ENCODE results near the gene IGLL1.
"Not testable (repeated sequence)": the region's sequence is repeated elsewhere in the genome, so short reads cannot be mapped to it uniquely, and the experiment has no call there.

Gene IGLL1

GRCh38 chr22:23574371-23574811 is 5.7 kb downstream of the IGLL1 start:
- Histone ChIP-seq H3K9me3 (ENCODE audit: control insufficient read depth, low read length) (no peaks in the 10 kb centered on the region), H3K27me3 (replicated peaks; ENCODE audit: control insufficient read depth, insufficient read depth, low read length, poor library complexity, severe bottlenecking) (peaks cover 4% of the 10 kb centered on the region), H3K27ac (ENCODE audit: insufficient read depth, low read length, poor library complexity, severe bottlenecking) (no peak overlapping the region), H3K36me3 (ENCODE audit: control insufficient read depth, insufficient read depth, low read length) (no peaks in the 10 kb centered on the region), H3K4me3 (ENCODE audit: insufficient read depth, low read depth, low read length, poor library complexity, severe bottlenecking) (no peak overlapping the region), H3K4me1 (ENCODE audit: control insufficient read depth, insufficient read depth, low read length, poor library complexity, severe bottlenecking) (no peaks in the 10 kb centered on the region)
- DNase-seq = no peak

GRCh38 chr22:23573701-23574235 is 6.3 kb downstream of the IGLL1 start:
- not testable (repeated sequence) for H3K4me3 ChIP-seq (ENCODE audit: insufficient read depth, low read depth, low read length, poor library complexity, severe bottlenecking); H3K4me1 ChIP-seq (ENCODE audit: control insufficient read depth, insufficient read depth, low read length, poor library complexity, severe bottlenecking); H3K27ac ChIP-seq (ENCODE audit: insufficient read depth, low read length, poor library complexity, severe bottlenecking); DNase-seq; H3K27me3 ChIP-seq (replicated peaks; ENCODE audit: control insufficient read depth, insufficient read depth, low read length, poor library complexity, severe bottlenecking); H3K36me3 ChIP-seq (ENCODE audit: control insufficient read depth, insufficient read depth, low read length); H3K9me3 ChIP-seq (ENCODE audit: control insufficient read depth, low read length)

- not testable (repeated sequence) for H3K4me3 ChIP-seq (ENCODE audit: insufficient read depth, low read depth, low read length, poor library complexity, severe bottlenecking); H3K9me3 ChIP-seq (ENCODE audit: control insufficient read depth, low read length); H3K36me3 ChIP-seq (ENCODE audit: control insufficient read depth, insufficient read depth, low read length); H3K4me1 ChIP-seq (ENCODE audit: control insufficient read depth, insufficient read depth, low read length, poor library complexity, severe bottlenecking); H3K27me3 ChIP-seq (replicated peaks; ENCODE audit: control insufficient read depth, insufficient read depth, low read length, poor library complexity, severe bottlenecking); H3K27ac ChIP-seq (ENCODE audit: insufficient read depth, low read length, poor library complexity, severe bottlenecking); DNase-seq
These were observed 7.0 kb downstream of the IGLL1 start for GRCh38 chr22:23573106-23573505.

DNA sequence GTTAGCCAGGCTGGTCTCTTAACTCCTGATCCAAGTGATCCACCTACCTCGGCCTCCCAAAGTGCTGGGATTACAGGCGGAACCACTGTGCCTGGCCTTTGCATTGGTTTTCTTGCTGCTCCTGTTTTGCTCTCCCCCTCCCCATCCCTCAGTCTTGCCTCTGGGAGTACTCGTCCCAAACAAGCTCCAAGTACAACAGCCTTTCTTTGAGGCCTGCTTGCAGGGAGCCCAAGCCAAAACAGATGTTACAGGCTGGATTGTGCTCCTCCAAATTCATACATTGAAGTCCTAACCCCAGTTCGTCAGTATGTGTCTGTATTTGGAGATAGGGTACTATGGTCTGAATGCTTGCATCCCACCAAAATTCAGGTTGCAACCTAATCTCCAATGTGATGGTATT is 8.6 kb downstream of the IGLL1 start:
- Histone ChIP-seq H3K4me3 (ENCODE audit: insufficient read depth, low read depth, low read length, poor library complexity, severe bottlenecking) (no peak overlapping the region), H3K27me3 (replicated peaks; ENCODE audit: control insufficient read depth, insufficient read depth, low read length, poor library complexity, severe bottlenecking) (peaks cover 12% of the 10 kb centered on the region), H3K36me3 (ENCODE audit: control insufficient read depth, insufficient read depth, low read length) (no peaks in the 10 kb centered on the region), H3K4me1 (ENCODE audit: control insufficient read depth, insufficient read depth, low read length, poor library complexity, severe bottlenecking) (no peaks in the 10 kb centered on the region), H3K27ac (ENCODE audit: insufficient read depth, low read length, poor library complexity, severe bottlenecking) (no peak overlapping the region), H3K9me3 (ENCODE audit: control insufficient read depth, low read length) (no peaks in the 10 kb centered on the region)
- no peak for DNase-seq

- H3K9me3 ChIP-seq (ENCODE audit: control insufficient read depth, low read length) = no peaks in the 10 kb centered on the region
- H3K4me3 ChIP-seq (ENCODE audit: insufficient read depth, low read depth, low read length, poor library complexity, severe bottlenecking) = no peak overlapping the region
- H3K27me3 ChIP-seq (replicated peaks; ENCODE audit: control insufficient read depth, insufficient read depth, low read length, poor library complexity, severe bottlenecking) = peaks cover 18% of the 10 kb centered on the region
- no peak overlapping the region for H3K27ac ChIP-seq (ENCODE audit: insufficient read depth, low read length, poor library complexity, severe bottlenecking)
- no peak for DNase-seq
- H3K36me3 ChIP-seq (ENCODE audit: control insufficient read depth, insufficient read depth, low read length) = no peaks in the 10 kb centered on the region
- peaks cover 5% of the 10 kb centered on the region for H3K4me1 ChIP-seq (ENCODE audit: control insufficient read depth, insufficient read depth, low read length, poor library complexity, severe bottlenecking)
These were observed 9.4 kb downstream of the IGLL1 start for GRCh38 chr22:23570681-23571080.

DNA sequence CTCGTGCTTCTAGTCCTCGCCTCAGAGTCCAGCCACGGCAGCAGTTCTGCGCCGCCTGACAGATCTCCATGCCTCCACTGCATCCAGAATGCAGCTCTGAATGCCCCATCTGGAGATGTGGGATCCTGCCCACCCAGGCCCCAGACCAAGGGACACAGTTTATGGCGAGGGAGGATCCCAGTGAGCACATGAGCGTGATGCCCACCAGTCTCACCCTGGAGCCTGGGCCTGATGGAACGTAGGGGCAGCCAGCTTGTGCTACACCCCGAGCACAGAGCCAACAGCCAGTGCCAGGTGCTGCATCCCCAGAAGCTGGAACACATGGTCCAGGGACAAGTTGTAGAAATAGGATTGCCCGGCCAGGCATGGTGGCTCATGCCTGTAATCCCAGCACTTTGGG is 10.4 kb downstream of the IGLL1 start:
- Histone ChIP-seq H3K9me3 (ENCODE audit: control insufficient read depth, low read length) (no peaks in the 10 kb centered on the region), H3K27me3 (replicated peaks; ENCODE audit: control insufficient read depth, insufficient read depth, low read length, poor library complexity, severe bottlenecking) (peaks cover 20% of the 10 kb centered on the region), H3K36me3 (ENCODE audit: control insufficient read depth, insufficient read depth, low read length) (no peaks in the 10 kb centered on the region)

GRCh38 chr22:23569291-23569690 is 10.8 kb downstream of the IGLL1 start:
- H3K36me3 ChIP-seq (ENCODE audit: control insufficient read depth, insufficient read depth, low read length) = no peaks in the 10 kb centered on the region
- no peak overlapping the region for H3K4me3 ChIP-seq (ENCODE audit: insufficient read depth, low read depth, low read length, poor library complexity, severe bottlenecking)
- H3K4me1 ChIP-seq (ENCODE audit: control insufficient read depth, insufficient read depth, low read length, poor library complexity, severe bottlenecking) = peaks cover 7% of the 10 kb centered on the region
- H3K27me3 ChIP-seq (replicated peaks; ENCODE audit: control insufficient read depth, insufficient read depth, low read length, poor library complexity, severe bottlenecking) = peaks cover 20% of the 10 kb centered on the region
- no peaks in the 10 kb centered on the region for H3K9me3 ChIP-seq (ENCODE audit: control insufficient read depth, low read length)
- no peak for DNase-seq
- no peak overlapping the region for H3K27ac ChIP-seq (ENCODE audit: insufficient read depth, low read length, poor library complexity, severe bottlenecking)

More for the DNA sequence above, 10.4 kb downstream of the IGLL1 start:
- Histone ChIP-seq H3K4me1 (ENCODE audit: control insufficient read depth, insufficient read depth, low read length, poor library complexity, severe bottlenecking) (peaks cover 7% of the 10 kb centered on the region), H3K4me3 (ENCODE audit: insufficient read depth, low read depth, low read length, poor library complexity, severe bottlenecking) (no peak overlapping the region), H3K27ac (ENCODE audit: insufficient read depth, low read length, poor library complexity, severe bottlenecking) (no peak overlapping the region)
- DNase-seq = no peak

DNA sequence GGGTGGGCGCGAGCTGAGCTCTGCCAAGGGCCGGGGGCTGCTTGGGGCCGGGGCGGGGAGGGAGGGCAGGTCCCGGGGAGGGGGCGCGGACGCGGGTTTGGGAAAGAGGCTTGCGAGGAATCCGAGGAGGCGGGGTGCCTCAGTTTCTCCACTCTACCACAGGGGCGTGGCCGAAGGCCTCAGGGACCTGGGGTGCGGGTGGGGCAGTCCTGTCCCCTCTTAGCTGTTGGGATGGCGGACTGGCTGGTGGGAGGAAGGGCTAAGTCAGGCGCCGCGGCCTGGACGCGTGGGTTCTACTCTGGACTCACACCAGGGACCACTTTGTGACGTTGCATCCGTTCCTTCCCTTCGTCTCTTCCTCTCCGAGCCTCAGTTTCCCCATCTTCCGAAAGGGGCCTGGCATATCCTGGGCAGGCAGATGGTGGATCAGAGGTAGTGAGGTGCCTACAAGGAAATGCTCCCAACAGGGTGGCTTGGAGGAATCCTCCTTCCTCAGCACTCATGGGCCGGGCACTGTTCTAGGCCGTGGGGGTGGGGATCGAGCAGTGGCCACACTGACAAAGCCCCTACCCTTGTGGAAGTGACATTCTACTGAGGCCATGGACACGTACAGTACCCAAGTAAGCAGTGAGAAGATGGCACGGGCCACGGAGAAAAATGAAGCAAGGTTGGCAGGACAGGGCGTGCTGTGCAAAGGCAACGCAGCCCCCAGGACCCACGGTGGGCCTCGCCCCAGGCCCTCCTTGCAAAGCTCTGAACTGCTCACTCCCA is 13.2 kb downstream of the IGLL1 start:
- H3K4me3 ChIP-seq (ENCODE audit: insufficient read depth, low read depth, low read length, poor library complexity, severe bottlenecking) = no peak overlapping the region

GRCh38 chr22:23565915-23566704 is 14.0 kb downstream of the IGLL1 start:
- Histone ChIP-seq H3K4me3 (ENCODE audit: insufficient read depth, low read depth, low read length, poor library complexity, severe bottlenecking) (peak overlapping the region; percentile 67), H3K27ac (ENCODE audit: insufficient read depth, low read length, poor library complexity, severe bottlenecking) (no peak overlapping the region), H3K27me3 (replicated peaks; ENCODE audit: control insufficient read depth, insufficient read depth, low read length, poor library complexity, severe bottlenecking) (peaks cover 20% of the 10 kb centered on the region), H3K9me3 (ENCODE audit: control insufficient read depth, low read length) (no peaks in the 10 kb centered on the region), H3K36me3 (ENCODE audit: control insufficient read depth, insufficient read depth, low read length) (no peaks in the 10 kb centered on the region), H3K4me1 (ENCODE audit: control insufficient read depth, insufficient read depth, low read length, poor library complexity, severe bottlenecking) (peaks cover 7% of the 10 kb centered on the region)
- no peak for DNase-seq

More for the DNA sequence above, 13.2 kb downstream of the IGLL1 start:
- Histone ChIP-seq H3K27ac (ENCODE audit: insufficient read depth, low read length, poor library complexity, severe bottlenecking) (no peak overlapping the region), H3K36me3 (ENCODE audit: control insufficient read depth, insufficient read depth, low read length) (no peaks in the 10 kb centered on the region), H3K9me3 (ENCODE audit: control insufficient read depth, low read length) (no peaks in the 10 kb centered on the region), H3K27me3 (replicated peaks; ENCODE audit: control insufficient read depth, insufficient read depth, low read length, poor library complexity, severe bottlenecking) (peaks cover 20% of the 10 kb centered on the region), H3K4me1 (ENCODE audit: control insufficient read depth, insufficient read depth, low read length, poor library complexity, severe bottlenecking) (peaks cover 7% of the 10 kb centered on the region)
- DNase-seq = no peak

Measured in effector memory CD4-positive, alpha-beta T cell (primary cell).